Measurements from ENCODE around the gene HSPD1. TPM values are rescaled to one million over a fixed set of nuclear protein-coding genes. Genes with fewer than 3 reads are reported as not detected.

HSPD1 gene
- total RNA-seq, 1 experiment from 2014 or later, result 681 TPM

GRCh38 chr2:197543206-197543605, 43.6 kb upstream of the HSPD1 start:
- no peak for DNase-seq (ENCODE audit: unreplicated experiment)
- Mint-ChIP-seq H3K27ac (ENCODE audit: low read depth, unreplicated experiment) (no peak overlapping the region), H3K9me3 (ENCODE audit: unreplicated experiment) (no peaks in the 10 kb centered on the region), H3K4me1 (ENCODE audit: insufficient read depth, unreplicated experiment) (no peaks in the 10 kb centered on the region), H3K4me3 (ENCODE audit: unreplicated experiment) (no peak overlapping the region), H3K36me3 (ENCODE audit: insufficient read depth, unreplicated experiment) (peaks cover 71% of the 10 kb centered on the region), H3K27me3 (ENCODE audit: insufficient read depth, unreplicated experiment) (no peaks in the 10 kb centered on the region)
- intact Hi-C loops (cut with micrococcal nuclease), result no loop called here
- no peak for TF ChIP-seq CTCF (IDR thresholded peaks at IDR 0.05; ENCODE audit: unreplicated experiment)
- ChIA-PET POLR2A (no interaction called here), CTCF (no interaction called here)
- BruUV-seq (replicated peaks), result no TSS peak

- Mint-ChIP-seq H3K27ac (ENCODE audit: low read depth, unreplicated experiment) (no peak overlapping the region), H3K36me3 (ENCODE audit: insufficient read depth, unreplicated experiment) (peaks cover 92% of the 10 kb centered on the region), H3K27me3 (ENCODE audit: insufficient read depth, unreplicated experiment) (no peaks in the 10 kb centered on the region), H3K4me1 (ENCODE audit: insufficient read depth, unreplicated experiment) (no peaks in the 10 kb centered on the region), H3K4me3 (ENCODE audit: unreplicated experiment) (no peak overlapping the region), H3K9me3 (ENCODE audit: unreplicated experiment) (no peaks in the 10 kb centered on the region)
- no peak for DNase-seq (ENCODE audit: unreplicated experiment)
- POLR2A ChIA-PET, result interaction anchor here (1.0 to 1.6 kb wide), 2 partner anchors 24 to 43 kb away, joined by 3 to 8 read pairs; partner anchors contain the start of gene MOB4
- CTCF ChIA-PET, result interaction anchor here (0.5 kb wide), 1 partner anchor 83 kb away, joined by 5 read pairs; no protein-coding TSS in a partner anchor
- no TSS peak for BruUV-seq (replicated peaks)
- intact Hi-C loops (cut with micrococcal nuclease), result no loop called here
- TF ChIP-seq CTCF (IDR thresholded peaks at IDR 0.05; ENCODE audit: unreplicated experiment), result no peak
Measured at GRCh38 chr2:197539734-197540133, 40.1 kb upstream of the HSPD1 start.

- Mint-ChIP-seq H3K4me1 (ENCODE audit: insufficient read depth, unreplicated experiment) (no peaks in the 10 kb centered on the region), H3K27ac (ENCODE audit: low read depth, unreplicated experiment) (no peak overlapping the region), H3K27me3 (ENCODE audit: insufficient read depth, unreplicated experiment) (no peaks in the 10 kb centered on the region), H3K9me3 (ENCODE audit: unreplicated experiment) (no peaks in the 10 kb centered on the region), H3K36me3 (ENCODE audit: insufficient read depth, unreplicated experiment) (peaks cover 85% of the 10 kb centered on the region), H3K4me3 (ENCODE audit: unreplicated experiment) (no peak overlapping the region)
- POLR2A ChIA-PET, result interaction anchor here (0.7 kb wide), 1 partner anchor 9 kb away, joined by 4 read pairs; no protein-coding TSS in a partner anchor
- no peak for DNase-seq (ENCODE audit: unreplicated experiment)
- CTCF ChIA-PET, result interaction anchor here (0.6 kb wide), 1 partner anchor 124 kb away, joined by 3 read pairs; no protein-coding TSS in a partner anchor
- TF ChIP-seq CTCF (IDR thresholded peaks at IDR 0.05; ENCODE audit: unreplicated experiment), result no peak
- intact Hi-C loops (cut with micrococcal nuclease), result no loop called here
- no TSS peak for BruUV-seq (replicated peaks)
Measured at GRCh38 chr2:197538412-197538811, 38.8 kb upstream of the HSPD1 start.

- Mint-ChIP-seq H3K4me3 (ENCODE audit: unreplicated experiment) (peak overlapping the region; percentile 96), H3K9me3 (ENCODE audit: unreplicated experiment) (no peaks in the 10 kb centered on the region), H3K4me1 (ENCODE audit: insufficient read depth, unreplicated experiment) (peaks cover 15% of the 10 kb centered on the region), H3K36me3 (ENCODE audit: insufficient read depth, unreplicated experiment) (peaks cover 19% of the 10 kb centered on the region), H3K27ac (ENCODE audit: low read depth, unreplicated experiment) (peak overlapping the region; percentile 98), H3K27me3 (ENCODE audit: insufficient read depth, unreplicated experiment) (no peaks in the 10 kb centered on the region)
- BruUV-seq (replicated peaks), result no TSS peak
- ChIA-PET CTCF (interaction anchor here (1.0 to 1.4 kb wide), 2 partner anchors 52 to 190 kb away, joined by 3 to 4 read pairs; no protein-coding TSS in a partner anchor), POLR2A (interaction anchor here (1.1 to 6.2 kb wide), 14 partner anchors 9 to 263 kb away, joined by 3 to 366 read pairs (median 22); partner anchors contain the start of genes COQ10B, HSPD1, HSPE1 and MARS2)
- intact Hi-C loops (cut with micrococcal nuclease), result loop anchor here (5.0 kb wide), 1 partner anchor 80 kb away; no protein-coding TSS in a partner anchor
- DNase-seq (ENCODE audit: unreplicated experiment), result no peak
- TF ChIP-seq CTCF (IDR thresholded peaks at IDR 0.05; ENCODE audit: unreplicated experiment), result no peak
Measured at GRCh38 chr2:197517150-197517549, 17.5 kb upstream of the HSPD1 start.

Data from MCF 10A (cell line).